ENCODE results near the gene DHRSX.
A peak's percentile ranks its signal among the peaks of the same experiment; 100 is the strongest.
"Not testable (repeated sequence)": the region's sequence is repeated elsewhere in the genome, so short reads cannot be mapped to it uniquely, and the experiment has no call there.

Gene DHRSX

DNA sequence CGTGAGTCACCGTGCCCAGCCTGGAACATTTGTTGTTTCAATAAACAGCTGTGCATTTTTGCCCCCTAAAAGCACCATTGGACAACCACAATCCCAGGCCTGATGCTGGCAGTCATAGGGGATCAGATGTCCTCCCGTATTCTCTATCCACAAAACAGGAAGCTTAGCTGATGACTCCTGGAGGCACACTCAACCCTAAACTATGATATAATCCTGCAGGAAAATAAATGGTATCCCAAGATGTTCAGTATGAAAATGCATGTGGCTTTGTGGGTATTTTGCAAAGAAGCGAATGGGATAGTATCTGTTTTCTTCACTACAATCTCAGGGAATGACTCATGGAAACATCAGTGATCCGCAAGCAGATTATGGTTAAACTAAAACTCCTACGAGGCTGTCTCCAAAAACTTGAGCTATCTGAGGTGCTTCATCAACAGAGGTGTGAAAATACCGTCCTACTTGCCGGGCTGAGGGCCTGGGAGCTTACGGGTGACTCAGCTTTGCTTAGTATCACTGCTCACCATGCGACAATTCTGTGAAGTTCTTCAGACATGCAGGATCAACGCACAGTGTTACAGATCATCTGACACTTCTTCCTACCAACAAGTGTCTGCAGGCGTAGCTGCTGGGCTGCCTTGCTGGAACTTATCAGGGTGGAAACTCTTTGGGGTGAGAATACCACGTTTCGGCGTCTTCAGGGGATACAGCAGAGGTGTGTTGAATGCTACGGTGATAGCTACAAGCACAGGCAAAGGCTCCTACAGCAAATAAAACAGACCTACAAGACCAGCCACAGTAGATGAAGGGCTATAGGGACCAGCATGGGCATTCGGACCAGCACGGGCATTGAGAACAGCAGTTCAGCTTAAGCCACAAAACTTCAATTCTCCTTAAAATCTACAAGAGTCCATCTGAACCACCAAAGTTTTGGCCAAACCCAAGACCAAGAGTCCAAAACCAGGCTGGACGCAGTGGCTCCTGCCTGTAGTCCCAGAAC lies 148.5 kb downstream of the DHRSX start:
- DNase-seq, result no peak

DNA sequence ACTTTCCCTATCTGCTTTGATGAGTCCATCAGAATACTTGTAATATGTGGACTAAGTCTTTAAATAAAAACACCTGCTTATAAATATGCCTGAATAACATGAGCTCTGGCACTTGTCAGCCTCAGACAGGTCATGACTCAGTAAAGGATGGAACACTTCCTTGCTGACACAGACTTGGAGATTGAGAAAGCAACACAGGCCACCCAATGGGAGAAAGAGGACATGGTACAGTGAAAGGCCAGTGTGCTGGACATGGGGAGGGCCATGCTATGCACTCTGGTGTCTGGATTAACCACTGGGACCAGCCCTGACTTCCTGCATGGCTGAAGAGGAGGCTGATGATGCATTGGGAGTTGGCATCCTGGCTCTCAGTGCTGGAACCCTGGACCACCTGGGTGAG lies 149.5 kb downstream of the DHRSX start:
- no peak for DNase-seq

DNA sequence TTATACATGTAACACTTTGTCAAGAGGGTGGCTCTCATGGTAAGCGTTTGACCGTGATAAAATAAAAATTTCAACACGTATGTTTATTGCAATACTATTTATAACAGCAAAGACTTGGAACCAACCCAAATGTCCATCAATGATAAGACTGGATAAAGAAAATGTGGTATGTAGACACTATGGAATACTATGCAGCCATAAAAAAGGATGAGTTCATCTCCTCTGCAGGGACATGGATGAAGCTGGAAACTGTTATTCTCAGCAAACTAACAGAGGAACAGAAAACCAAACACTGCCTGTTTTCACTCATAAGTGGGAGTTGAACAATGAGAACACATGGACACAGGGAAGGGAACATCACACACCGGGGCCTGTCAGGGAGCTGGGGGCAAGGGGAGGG lies 150.1 kb downstream of the DHRSX start:
- not testable (repeated sequence) for DNase-seq

- DNase-seq, result not testable (repeated sequence)
Measured at GRCh38 chrX:2350036-2350435, 150.7 kb downstream of the DHRSX start.

DNA sequence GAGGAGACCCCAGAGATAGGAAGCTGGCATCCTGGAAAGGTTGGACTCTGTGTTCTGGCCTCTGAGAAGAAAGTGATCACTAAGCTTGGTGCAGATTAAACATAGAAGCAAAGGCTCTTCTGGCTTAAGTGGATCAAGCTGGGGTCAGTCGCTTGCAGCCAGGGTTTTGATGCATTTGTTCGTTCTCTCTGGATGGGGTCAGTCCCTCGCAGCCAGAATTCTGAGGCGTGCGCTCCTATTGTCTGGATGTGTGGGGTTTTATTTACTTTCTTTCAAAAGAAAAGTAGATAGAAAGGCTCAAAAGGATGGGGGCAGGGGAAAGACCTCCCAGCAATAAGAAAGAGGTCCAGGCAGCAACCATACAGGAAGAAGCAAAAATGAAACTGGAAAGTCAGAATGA lies 152.6 kb downstream of the DHRSX start:
- DNase-seq, result no peak

- DNase-seq, result no peak
Measured at GRCh38 chrX:2346158-2346557, 154.6 kb downstream of the DHRSX start.

DNA sequence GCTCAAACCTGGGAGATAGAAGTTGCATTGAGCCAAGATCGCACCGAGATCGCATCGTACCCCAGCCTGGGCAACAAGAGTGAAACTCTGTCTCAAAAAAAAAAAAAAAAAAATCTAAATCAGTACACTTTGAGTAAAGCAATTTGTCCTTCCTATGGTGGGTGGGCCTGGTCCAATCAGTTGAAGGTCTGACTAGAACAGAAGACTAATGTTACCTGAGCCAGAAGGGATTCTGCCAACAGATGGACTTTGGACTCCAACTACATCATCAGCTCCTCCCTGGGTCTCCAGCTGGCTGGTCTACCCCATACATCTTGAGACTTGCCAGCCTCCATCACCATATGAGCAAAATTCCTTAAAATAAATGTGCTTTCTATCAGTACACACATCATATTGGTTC lies 155.2 kb downstream of the DHRSX start:
- DNase-seq, result no peak

GRCh38 chrX:2343413-2343812 lies 157.4 kb downstream of the DHRSX start:
- DNase-seq, result no peak

GRCh38 chrX:2342874-2343273 lies 157.9 kb downstream of the DHRSX start:
- no peak for DNase-seq

- no peak for DNase-seq
Measured at GRCh38 chrX:2342281-2342688, 158.5 kb downstream of the DHRSX start.

DNA sequence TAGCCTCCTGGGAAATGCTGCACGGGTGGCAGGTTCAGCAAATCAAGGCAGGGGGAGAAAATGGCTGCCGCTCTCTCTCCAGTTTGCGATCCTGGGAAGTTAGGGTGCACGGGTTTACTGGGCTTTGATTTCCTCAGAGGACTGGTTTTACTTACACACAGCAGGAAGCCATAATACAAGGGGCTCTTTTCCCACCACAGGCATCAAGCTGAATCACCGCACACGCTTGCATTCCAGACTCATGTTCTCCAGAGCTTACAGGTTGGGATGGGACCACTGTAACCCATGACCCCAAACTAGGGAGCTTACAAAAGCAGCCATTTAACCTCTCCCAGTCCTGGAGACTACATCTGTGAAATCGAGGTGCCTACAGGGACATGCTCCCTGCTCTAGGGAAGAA lies 159.8 kb downstream of the DHRSX start:
- no peak for DNase-seq

DNA sequence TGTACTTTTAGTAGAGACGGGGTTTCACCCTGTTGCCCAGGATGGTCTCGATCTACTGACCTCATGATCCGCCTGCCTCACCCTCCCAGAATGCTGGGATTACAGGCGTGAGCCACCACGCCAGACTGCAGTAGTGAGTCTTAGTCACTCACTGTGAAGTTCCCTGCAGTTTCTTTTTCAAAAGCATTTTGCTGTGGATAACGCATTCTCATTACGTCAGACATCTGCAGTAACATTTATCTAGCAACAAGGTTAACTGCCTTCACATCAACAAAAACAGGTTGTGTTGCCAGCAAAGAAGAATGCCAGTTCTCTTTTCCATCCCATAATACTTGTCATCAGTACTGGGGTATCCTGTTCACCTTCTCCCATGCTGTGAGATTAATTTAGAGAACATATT lies 164.6 kb downstream of the DHRSX start:
- no peak for DNase-seq

DNA sequence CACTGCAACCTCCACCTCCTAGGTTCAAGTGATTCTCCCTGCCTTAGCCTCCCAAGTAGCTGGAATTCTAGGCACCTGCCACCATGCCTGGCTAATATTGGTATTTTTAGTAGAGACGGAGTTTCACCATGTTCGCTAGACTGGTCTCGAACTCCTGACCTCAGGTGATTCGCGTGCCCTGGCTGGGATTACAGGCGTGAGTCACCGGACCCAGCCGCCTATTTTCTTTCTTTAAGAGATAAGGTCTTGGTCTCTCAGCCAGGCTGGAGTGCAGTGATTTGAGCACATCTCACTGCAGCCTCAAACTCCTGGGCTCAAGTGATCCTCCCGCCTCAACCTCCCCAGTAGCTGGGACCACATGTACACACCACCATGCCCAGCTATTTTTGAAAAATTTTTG lies 166.5 kb downstream of the DHRSX start:
- no peak for DNase-seq

DNA sequence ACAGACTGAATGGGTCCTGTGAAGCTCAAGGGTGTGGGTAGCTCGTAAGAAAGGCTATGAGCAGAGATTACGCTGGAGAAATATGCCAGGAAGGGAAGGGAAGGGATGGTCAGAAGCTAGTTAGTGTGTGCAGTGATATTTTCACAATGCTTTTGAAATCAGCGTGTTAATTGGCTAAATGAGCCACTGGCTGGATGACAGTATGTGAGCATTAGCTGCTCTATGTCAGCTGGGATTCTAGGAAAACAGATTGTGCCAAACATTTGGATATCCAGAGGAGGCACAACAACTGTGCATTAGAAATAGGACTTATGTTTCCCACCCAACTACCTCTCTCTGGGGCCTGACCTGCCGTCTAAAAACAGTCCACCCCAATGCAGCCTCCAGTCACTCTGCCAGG lies 168.5 kb downstream of the DHRSX start:
- no peak for DNase-seq

- no peak for DNase-seq
Measured at GRCh38 chrX:2330910-2331309, 169.9 kb downstream of the DHRSX start.

DNA sequence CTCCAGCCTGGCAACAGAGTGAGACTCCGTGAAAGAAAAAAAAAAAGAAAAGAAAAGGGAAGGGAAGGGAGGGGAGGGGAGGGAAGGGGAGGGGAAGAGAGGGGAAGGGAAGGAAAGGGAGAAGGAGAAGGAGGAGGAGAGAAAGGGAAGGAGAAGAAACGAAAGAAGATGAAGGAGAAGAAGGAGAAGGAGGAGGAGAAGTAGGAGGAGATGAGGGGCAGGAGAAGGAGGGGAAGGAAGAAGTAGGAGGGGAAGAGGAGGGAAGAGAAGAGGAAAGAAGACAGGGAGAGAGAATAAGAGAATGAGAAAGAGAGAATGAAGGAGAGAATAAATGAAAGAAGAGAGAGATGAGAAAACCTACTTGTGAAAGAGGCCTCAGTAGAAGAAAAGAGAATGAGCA lies 170.3 kb downstream of the DHRSX start:
- no peak for DNase-seq

DNA sequence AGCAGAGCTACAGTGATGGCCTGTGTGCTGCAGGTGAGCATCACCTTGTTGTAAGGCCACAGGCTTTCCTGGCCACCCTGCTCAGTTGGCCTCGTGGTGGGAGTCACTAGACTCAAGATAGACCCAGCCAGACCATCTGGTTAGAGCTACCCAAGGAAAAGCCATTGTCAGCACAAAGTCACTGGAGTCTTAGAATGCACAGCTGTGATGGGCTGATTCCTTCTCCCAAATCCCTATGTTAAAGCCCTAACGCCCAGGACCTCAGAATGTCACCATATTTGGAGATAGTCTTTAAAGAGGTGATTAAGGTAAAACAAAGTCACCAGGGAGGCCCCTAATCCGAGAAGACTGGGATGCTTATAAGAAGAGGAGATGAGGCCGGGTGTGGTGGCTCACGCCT lies 173.4 kb downstream of the DHRSX start:
- no peak for DNase-seq

DNA sequence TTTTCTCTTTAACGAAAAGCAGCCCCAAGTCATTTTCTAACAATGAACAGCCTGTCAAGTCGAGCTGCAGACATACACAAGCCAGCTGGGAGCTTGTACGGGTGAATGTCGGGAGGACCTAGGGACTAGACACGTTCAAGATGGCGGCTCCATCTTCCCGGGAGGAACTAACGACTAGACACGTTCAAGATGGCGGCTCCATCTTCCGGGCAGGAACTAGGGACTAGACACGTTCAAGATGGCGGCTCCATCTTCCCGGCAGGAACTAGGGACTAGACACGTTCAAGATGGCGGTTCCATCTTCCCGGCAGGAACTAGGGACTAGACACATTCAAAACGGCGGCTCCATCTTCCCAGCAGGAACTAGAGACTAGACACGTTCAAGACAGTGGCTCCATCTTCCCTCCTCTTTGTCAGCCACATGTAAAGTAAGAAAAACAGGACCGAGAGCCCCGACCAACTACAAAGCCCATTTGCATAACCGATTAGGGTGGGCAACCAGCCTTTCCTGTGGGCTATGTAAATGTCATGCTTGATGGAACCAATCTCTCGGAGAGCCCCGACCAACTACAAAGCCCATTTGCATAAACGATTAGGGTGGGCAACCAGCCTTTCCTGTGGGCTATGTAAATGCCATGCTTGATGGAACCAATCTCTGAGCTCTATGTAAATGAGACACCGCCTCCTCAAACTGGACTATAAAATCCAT lies 175.5 kb downstream of the DHRSX start:
- peak; percentile 64 for DNase-seq

- DNase-seq, result no peak
Measured at GRCh38 chrX:2324151-2324550, 176.6 kb downstream of the DHRSX start.

DNA sequence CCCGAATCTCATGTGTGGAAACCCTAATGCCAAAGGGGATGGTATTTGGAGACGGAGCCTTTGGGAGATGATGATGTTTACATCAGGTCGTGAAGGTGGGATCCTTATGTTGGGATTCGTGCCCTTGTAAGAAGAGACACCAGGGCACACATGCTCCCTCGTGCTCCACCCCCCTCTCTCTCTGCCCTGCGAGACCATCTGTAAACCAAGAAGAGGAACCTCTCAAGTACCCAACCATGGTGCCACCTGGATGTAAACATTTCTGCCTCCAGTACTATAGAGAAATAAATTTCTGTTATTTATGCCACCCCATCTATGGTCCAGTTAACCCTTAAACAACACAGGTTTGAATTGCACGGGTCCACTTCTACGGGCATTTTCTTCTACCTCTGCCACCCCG lies 179.4 kb downstream of the DHRSX start:
- no peak for DNase-seq

GRCh38 chrX:2320580-2321327 lies 180.0 kb downstream of the DHRSX start:
- DNase-seq, result peak; percentile 17

- DNase-seq, result no peak
Measured at GRCh38 chrX:2320089-2320488, 180.7 kb downstream of the DHRSX start.

DNA sequence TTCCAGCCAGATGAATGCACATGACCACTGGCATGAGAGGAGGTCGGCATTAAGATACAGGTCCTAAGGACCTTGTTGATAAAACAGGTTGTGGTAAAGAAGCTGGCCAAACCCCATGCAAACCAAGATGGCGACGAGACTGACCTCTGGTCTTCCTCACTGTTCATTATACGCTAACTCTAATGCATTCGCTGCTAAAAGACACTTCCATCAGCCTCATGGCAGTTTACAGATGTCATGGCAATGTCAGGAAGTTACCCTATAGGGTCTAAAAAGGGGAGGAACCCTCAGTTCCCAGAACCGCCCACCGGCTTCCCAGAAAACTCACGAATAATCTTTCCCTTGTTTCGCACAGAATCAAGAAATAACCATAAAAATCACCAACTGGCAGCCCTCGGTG lies 182.4 kb downstream of the DHRSX start:
- no peak for DNase-seq
